ENCODE measurements around the gene ART3. TPM values are rescaled to one million over a fixed set of nuclear protein-coding genes. Genes with fewer than 3 reads are reported as not detected.
A peak's percentile ranks its signal among the peaks of the same experiment; 100 is the strongest.

Gene ART3
- total RNA-seq, 1 experiment from 2014 or later, result not detected

DNA sequence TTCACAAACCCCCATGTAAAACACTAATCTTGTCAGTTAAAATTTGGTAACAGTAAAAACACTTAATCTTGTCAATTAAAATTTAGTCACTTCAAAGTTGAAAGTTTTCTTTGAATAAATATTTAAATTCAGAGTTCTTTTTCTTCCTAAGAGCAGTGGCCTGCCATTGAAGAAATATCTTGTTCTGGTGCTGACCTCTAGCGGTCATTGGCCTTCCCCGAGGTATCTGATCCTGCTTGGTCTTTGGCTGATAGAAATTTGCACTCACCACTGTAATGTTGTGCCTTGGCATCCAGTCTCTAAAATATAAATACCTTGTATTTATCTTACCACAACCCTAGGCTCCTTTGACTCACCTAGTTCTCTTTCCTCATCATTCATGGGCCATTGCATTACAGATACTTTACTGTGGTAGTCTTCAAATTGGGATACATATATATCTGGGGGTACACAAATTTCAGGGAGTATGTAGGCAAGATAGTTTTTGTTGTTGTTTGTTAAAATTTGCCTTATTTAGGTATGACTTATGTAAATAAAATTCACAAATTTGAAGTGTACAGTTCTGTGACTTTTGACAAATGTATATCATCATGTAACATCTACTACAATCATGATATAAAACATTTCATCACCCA lies 6.7 kb upstream of the ART3 start:
- peak; percentile 55 for DNase-seq (ENCODE audit: low spot score)

GRCh38 chr4:76072760-76073159 lies 1.7 kb upstream of the ART3 start:
- no peak for DNase-seq (ENCODE audit: low spot score)

DNA sequence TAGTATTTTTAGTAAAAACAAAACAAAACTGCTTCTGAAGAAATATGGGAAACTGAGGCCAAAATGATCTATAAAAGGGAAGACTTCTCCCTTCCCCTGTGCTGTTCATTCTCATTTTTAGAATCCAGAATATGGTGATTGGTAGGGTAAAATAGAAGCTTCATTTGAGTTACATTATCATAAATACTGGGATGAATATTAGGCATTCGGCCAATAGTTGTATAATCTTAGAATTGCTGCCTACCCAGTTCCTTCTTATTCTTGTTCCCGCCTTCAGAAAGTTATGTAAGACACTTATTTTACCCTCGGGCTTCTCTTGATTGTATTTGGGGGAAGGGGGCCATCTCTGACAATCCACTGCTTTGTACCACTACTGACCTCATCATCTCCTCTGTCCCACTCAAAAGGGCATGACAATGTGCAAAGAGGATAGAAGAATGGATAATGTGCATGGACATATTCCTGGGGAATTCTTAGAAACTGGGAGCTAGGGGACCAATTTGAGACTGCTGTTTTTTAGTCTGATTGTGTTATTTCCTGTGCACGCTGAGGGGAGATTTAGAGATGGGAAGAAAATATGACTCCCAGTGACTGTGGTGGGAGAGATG lies 588 bp downstream of the ART3 start:
- DNase-seq (ENCODE audit: low spot score), result no peak

- DNase-seq (ENCODE audit: low spot score), result no peak
These were observed 3.6 kb downstream of the ART3 start for GRCh38 chr4:76078033-76078613.

DNA sequence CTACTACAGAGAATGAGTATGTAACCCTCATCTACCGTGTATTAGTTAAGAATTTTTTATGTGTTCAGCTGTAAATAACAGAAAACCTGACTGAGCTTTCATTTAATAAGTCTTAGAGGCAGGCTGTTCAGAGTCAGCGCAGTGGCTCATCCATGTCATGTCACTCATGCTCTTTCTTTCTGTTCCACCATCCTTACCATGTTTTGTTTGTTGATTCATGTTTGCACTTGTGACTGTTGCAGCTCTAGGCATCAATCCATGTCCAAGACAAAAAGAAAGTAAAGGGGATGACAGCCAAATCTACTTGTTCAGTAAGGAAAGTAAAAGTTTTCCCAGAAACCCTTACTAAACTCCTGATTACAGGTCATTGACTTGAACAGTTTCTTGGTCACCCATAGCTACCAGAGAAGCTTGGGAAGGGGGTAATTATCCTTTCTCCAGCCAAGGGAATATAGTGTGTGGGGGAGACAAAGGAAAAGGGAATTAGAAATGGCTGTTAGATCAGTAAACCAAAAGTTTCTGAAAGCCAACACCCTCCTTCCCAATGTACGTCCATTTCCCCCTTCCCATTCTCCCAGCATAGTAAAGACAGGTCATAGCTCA lies 9.0 kb downstream of the ART3 start:
- DNase-seq (ENCODE audit: low spot score), result no peak

DNA sequence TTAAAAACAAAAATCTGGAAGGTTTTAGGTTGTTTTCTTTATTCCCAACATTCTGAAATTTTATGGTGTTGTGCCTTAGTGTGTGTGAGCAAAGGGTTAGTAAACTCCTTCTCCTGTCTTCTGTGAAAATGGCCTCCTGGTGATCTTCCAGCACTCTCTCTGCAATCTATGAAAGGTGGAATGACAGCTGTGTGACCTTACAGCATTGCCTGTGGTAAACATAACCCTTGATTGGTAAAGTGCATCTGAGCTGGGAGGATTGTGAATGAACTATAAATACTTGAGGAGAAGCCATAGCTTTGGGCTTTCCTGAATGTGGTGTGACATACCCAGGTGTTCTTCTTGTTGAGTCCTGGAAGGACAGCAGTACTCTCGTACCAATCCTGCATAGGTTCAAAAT lies 10.0 kb downstream of the ART3 start:
- DNase-seq (ENCODE audit: low spot score), result no peak

DNA sequence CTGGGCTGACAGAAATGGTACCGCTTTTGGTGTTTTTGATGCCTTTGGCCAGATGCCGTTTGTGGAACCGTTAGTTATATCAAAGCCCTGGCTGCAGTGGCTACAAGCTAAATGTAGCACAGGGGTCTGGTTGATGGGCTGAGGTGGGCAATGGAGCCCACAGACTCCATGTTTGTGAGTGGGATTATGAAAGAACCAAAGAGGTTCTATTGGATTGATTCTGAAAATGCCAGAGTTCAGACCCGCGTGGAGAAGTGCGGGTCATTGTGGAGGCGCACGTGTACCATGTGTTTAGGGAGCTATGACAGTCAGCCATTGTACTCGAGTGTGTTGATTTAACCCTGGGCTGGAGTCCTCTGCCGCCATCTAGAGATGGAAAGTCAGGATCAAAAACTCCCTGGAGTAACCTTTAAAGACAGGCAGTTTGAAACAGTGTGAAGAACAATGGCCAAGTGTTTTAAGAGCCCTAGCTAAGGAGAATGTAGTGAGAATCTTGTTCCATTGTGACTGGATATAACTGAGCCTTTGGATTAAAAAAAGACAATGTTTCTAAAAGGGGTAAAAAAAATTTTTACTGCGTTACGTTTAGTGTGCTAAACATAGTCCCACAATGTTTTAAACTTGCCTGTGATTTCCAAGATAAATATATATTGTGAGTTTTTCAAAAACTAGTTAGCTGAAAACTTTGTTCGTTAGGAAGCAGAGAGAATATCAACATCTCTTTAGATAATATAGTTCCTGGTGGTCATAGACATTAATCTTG lies 12.7 kb downstream of the ART3 start:
- peak; percentile 43 for DNase-seq (ENCODE audit: low spot score)

- DNase-seq (ENCODE audit: low spot score), result no peak
These were observed 14.2 kb downstream of the ART3 start for GRCh38 chr4:76088719-76089118.

DNA sequence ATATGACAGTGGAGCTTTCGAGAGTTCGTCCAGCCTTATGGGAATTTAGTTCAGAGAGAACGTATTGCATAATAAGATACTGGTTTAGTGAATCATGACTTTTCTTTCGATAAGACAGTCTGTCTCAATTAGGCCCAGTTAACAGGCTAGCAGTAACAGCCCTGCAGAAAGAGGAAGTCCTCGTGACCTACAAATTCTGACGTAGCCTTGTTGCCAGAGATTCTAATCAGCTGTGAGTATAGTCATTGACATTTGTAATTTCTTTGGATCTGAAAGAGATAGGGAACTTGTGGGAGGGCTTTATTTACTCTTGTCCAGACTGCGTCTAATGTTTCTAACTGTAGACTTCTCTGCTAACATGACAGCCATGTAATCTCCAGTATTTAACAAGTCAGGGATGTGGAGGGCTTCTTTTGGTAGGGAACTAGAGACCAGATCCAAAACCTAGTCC lies 15.8 kb downstream of the ART3 start:
- peak; percentile 60 for DNase-seq (ENCODE audit: low spot score)

GRCh38 chr4:76091052-76091451 lies 16.5 kb downstream of the ART3 start:
- DNase-seq (ENCODE audit: low spot score), result no peak

DNA sequence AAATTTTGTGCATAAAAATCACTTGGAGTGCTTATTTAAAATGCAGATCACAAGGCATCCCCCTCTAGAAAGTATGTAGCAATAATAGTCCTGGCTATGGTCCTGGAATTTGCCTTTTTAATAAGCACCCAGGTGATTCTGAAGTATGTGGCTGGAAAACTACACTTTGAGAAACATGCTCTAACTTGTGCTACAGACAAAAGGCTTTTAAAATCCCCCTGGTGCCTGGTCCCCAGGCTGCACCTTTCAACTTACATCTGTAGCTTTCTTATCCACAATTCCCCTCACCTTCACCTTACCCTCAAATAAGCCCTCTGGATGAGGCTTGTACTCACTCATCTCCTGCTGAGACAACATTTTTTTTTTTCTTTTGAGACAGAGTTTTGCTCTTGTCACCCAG lies 21.1 kb downstream of the ART3 start:
- DNase-seq (ENCODE audit: low spot score), result no peak

- no peak for DNase-seq (ENCODE audit: low spot score)
These were observed 21.6 kb downstream of the ART3 start for GRCh38 chr4:76096076-76096475.

- DNase-seq (ENCODE audit: low spot score), result no peak
These were observed 31.1 kb downstream of the ART3 start for GRCh38 chr4:76105652-76106051.

GRCh38 chr4:76106442-76106841 lies 31.9 kb downstream of the ART3 start:
- no peak for DNase-seq (ENCODE audit: low spot score)

DNA sequence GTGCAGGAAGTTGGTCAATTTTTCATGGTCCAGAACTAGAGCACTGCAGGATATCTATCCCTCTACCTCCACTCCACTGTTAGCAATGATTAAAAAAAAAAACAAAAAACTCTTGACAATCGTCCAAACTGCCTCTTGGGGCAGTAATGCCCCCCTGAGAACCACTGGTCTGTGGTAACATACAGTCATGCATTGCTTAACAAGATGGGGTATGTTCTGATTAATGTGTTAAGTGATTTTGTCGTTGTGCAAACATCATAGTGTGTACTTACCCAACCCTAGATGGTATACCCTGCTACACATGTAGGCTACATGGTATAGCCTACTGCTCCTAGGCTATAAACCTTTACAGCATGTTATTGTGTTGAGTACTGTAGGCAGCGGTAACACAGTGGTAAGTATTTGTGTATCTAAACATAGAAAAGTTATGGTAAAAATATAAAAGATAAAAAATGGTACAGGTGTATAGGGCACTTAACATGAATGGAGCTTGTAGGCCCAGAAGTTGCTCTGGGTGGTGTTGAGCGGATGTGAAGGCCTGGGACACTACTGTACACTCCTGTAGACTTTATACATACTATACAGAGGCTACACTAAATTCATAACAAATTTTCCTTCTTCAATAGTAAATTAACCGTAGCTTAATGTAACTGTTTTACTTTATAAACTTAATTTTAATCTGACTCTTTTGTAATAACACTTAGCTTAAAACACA lies 34.1 kb downstream of the ART3 start:
- no peak for DNase-seq (ENCODE audit: low spot score)

- DNase-seq (ENCODE audit: low spot score), result no peak
These were observed 42.3 kb downstream of the ART3 start for GRCh38 chr4:76116821-76117220.

- DNase-seq (ENCODE audit: low spot score), result no peak
These were observed 43.0 kb downstream of the ART3 start for GRCh38 chr4:76117536-76117935.

DNA sequence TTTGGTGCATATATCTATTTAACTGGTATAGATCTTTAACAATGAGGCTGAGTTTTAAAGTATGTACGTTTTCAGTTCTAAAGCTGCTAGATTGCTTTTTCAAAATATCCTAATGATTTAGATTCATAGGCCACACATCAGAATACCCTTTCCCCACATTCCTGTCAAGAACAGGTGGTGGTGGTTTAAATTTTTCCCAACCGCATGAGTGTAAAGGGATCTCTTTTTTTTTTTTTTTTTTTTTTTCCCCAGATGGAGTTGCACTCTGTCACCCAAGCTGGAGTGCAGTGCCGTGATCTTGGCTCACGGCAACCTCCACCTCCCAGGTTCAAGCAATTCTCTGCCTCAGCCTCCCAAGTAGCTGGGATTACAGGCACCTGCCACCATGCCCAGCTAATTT lies 45.7 kb downstream of the ART3 start:
- no peak for DNase-seq (ENCODE audit: low spot score)

DNA sequence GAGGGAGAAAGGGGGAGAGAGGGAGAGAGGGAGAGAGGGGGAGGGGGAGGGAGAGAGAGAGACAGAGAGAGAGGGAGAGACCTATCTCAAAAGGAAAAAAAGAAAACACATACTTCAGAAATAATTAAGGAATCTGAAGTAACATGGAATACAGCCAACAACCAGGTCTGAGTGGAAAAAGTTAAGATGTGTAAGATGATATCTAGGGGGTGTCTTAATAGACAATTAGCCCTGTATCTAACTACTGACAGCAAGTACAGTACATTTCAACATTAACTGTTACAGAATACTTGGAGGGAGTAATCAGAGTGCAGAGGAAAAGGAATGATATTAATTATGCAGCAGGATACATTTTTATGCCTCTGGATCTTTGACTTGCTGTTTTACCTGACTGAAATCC lies 51.3 kb downstream of the ART3 start:
- no peak for DNase-seq (ENCODE audit: low spot score)

DNA sequence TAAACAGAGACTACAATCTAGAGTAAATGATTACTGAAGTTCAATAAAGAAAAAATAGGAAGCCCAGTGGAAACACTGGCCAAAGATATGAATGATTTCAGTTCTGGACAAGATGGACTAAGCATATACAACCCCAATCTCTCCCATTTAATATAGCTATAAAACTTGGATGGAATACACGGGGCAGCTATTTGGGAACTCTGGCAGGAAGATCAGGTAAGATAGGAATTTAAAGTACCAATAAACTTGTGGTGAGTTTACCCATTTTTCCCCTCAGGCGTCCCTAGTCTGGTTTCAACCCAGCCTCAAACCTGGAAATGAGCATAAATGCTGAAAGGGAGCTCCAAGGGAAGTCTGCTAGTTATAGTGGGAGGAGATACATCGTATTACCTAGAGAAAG lies 53.2 kb downstream of the ART3 start:
- DNase-seq (ENCODE audit: low spot score), result no peak

DNA sequence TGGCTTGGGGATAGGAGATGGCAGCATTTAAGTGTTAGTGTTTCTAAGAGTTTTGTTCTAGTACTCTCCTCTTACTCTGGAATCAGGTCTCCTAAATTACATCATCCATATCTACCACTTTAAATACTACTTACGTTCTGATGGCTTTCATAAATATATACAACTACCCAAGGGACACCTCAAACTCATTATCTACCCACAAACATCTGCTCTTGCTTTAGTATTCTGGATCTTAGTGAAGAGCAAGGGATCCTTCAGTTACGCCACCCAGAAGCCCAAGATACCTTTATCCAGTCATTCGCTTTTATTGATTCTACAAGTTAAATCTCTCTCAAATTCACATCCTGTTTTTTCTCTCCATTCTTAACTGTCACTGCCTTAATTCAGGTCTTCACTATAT lies 66.7 kb downstream of the ART3 start:
- DNase-seq (ENCODE audit: low spot score), result no peak

DNA sequence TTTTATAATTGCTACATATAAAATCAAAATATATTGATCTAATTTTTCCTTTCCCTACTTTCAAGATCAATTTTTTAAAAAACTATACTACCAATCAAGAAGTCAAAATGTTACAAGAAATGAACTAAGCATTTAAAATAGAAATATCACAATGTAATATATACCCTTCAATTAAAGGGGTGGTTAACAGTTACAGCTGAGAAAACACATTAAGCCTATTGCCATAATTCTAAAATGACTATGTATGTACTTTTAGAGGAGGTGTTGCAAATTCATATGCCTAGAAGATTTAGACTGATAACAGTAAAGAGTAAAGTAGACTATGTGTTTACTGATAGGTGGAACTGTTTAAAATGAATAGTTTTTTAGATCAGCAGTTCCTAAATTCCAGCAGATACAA lies 70.0 kb downstream of the ART3 start:
- no peak for DNase-seq (ENCODE audit: low spot score)
